Measurements from ENCODE around the gene CRAT.

- TF ChIP-seq, protein P1, sequence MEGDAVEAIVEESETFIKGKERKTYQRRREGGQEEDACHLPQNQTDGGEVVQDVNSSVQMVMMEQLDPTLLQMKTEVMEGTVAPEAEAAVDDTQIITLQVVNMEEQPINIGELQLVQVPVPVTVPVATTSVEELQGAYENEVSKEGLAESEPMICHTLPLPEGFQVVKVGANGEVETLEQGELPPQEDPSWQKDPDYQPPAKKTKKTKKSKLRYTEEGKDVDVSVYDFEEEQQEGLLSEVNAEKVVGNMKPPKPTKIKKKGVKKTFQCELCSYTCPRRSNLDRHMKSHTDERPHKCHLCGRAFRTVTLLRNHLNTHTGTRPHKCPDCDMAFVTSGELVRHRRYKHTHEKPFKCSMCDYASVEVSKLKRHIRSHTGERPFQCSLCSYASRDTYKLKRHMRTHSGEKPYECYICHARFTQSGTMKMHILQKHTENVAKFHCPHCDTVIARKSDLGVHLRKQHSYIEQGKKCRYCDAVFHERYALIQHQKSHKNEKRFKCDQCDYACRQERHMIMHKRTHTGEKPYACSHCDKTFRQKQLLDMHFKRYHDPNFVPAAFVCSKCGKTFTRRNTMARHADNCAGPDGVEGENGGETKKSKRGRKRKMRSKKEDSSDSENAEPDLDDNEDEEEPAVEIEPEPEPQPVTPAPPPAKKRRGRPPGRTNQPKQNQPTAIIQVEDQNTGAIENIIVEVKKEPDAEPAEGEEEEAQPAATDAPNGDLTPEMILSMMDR (IDR thresholded peaks at IDR 0.05), result no peak
- TF ChIP-seq, protein P2, sequence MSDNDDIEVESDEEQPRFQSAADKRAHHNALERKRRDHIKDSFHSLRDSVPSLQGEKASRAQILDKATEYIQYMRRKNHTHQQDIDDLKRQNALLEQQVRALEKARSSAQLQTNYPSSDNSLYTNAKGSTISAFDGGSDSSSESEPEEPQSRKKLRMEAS (IDR thresholded peaks at IDR 0.05), result no peak
Observed at GRCh38 chr9:129093602-129094386, 16.8 kb downstream of the CRAT start.

All from A549 (cell line).